ENCODE data around the gene DOCK7. TPM values are rescaled to one million over a fixed set of nuclear protein-coding genes. Genes with fewer than 3 reads are reported as not detected.
A peak's percentile ranks its signal among the peaks of the same experiment; 100 is the strongest.

DOCK7 gene
- total RNA-seq, 1 experiment from 2014 or later = 43.6 TPM

- no peaks in the 10 kb centered on the region for H3K9me3 ChIP-seq
- Mint-ChIP-seq H3K27me3 (ENCODE audit: insufficient read depth, unreplicated experiment) (no peaks in the 10 kb centered on the region), H3K4me1 (ENCODE audit: low read depth, unreplicated experiment) (no peaks in the 10 kb centered on the region), H3K36me3 (ENCODE audit: insufficient read depth, unreplicated experiment) (no peaks in the 10 kb centered on the region), H3K4me3 (ENCODE audit: unreplicated experiment) (no peak overlapping the region), H3K9me3 (ENCODE audit: unreplicated experiment) (no peaks in the 10 kb centered on the region), H3K27ac (ENCODE audit: unreplicated experiment) (no peak overlapping the region)
- no peak for DNase-seq
- no peak for TF ChIP-seq CTCF (IDR thresholded peaks at IDR 0.05; ENCODE audit: insufficient read depth in 1 of 2, low read depth in 1 of 2, low read length in 1 of 2, severe bottlenecking in 1 of 2, unreplicated experiment in 1 of 2)
- intact Hi-C loops (cut with micrococcal nuclease; ENCODE audit: unreplicated experiment) = no loop called here
- ChIA-PET CTCF (no interaction called here), POLR2A (no interaction called here)
- H3K4me1 ChIP-seq = no peaks in the 10 kb centered on the region
- no peaks in the 10 kb centered on the region for H3K36me3 ChIP-seq (ENCODE audit: control insufficient read depth, insufficient read depth, low read length)
- H3K27me3 ChIP-seq (replicated peaks; ENCODE audit: control insufficient read depth, insufficient read depth, low read length) = no peaks in the 10 kb centered on the region
- no TSS peak for BruUV-seq (replicated peaks)
- no peak overlapping the region for H3K4me3 ChIP-seq (ENCODE audit: low read depth, low read length)
Measured at GRCh38 chr1:62509028-62509427, 179.2 kb downstream of the DOCK7 start.

GRCh38 chr1:62508187-62508758 lies 179.9 kb downstream of the DOCK7 start:
- ChIA-PET POLR2A (no interaction called here), CTCF (interaction anchor here (0.5 to 1.2 kb wide), 6 partner anchors 67 to 243 kb away, joined by 3 to 6 read pairs (median 4); no protein-coding TSS in a partner anchor)
- peak in 1 of 2 experiments; percentile 15 for DNase-seq
- no peak overlapping the region for H3K4me3 Mint-ChIP-seq (ENCODE audit: unreplicated experiment)
- no TSS peak for BruUV-seq (replicated peaks)
- intact Hi-C loops (cut with micrococcal nuclease; ENCODE audit: unreplicated experiment) = loop anchor here (1.0 kb wide), 1 partner anchor 238 kb away; no protein-coding TSS in a partner anchor
- Histone ChIP-seq H3K36me3 (ENCODE audit: control insufficient read depth, insufficient read depth, low read length) (no peaks in the 10 kb centered on the region), H3K9me3 (no peaks in the 10 kb centered on the region), H3K4me1 (no peaks in the 10 kb centered on the region), H3K27me3 (replicated peaks; ENCODE audit: control insufficient read depth, insufficient read depth, low read length) (no peaks in the 10 kb centered on the region), H3K4me3 (ENCODE audit: low read depth, low read length) (no peak overlapping the region)
- peak; percentile 41 to 57 for TF ChIP-seq CTCF (IDR thresholded peaks at IDR 0.05; ENCODE audit: insufficient read depth in 1 of 2, low read depth in 1 of 2, low read length in 1 of 2, severe bottlenecking in 1 of 2, unreplicated experiment in 1 of 2)
- H3K27ac Mint-ChIP-seq (ENCODE audit: unreplicated experiment) = no peak overlapping the region
- H3K4me1 Mint-ChIP-seq (ENCODE audit: low read depth, unreplicated experiment) = no peaks in the 10 kb centered on the region
- no peaks in the 10 kb centered on the region for H3K27me3 Mint-ChIP-seq (ENCODE audit: insufficient read depth, unreplicated experiment)
- no peaks in the 10 kb centered on the region for H3K9me3 Mint-ChIP-seq (ENCODE audit: unreplicated experiment)
- H3K36me3 Mint-ChIP-seq (ENCODE audit: insufficient read depth, unreplicated experiment) = no peaks in the 10 kb centered on the region

- no peaks in the 10 kb centered on the region for H3K4me1 ChIP-seq
- H3K36me3 ChIP-seq (ENCODE audit: control insufficient read depth, insufficient read depth, low read length) = no peaks in the 10 kb centered on the region
- H3K4me3 Mint-ChIP-seq (ENCODE audit: unreplicated experiment) = no peak overlapping the region
- no peaks in the 10 kb centered on the region for H3K27me3 Mint-ChIP-seq (ENCODE audit: insufficient read depth, unreplicated experiment)
- POLR2A ChIA-PET = no interaction called here
- no peaks in the 10 kb centered on the region for H3K9me3 ChIP-seq
- no peak overlapping the region for H3K27ac Mint-ChIP-seq (ENCODE audit: unreplicated experiment)
- no peaks in the 10 kb centered on the region for H3K27me3 ChIP-seq (replicated peaks; ENCODE audit: control insufficient read depth, insufficient read depth, low read length)
- BruUV-seq (replicated peaks) = no TSS peak
- H3K4me3 ChIP-seq (ENCODE audit: low read depth, low read length) = no peak overlapping the region
- peaks cover 9% of the 10 kb centered on the region for H3K36me3 Mint-ChIP-seq (ENCODE audit: insufficient read depth, unreplicated experiment)
- CTCF ChIA-PET = no interaction called here
- intact Hi-C loops (cut with micrococcal nuclease; ENCODE audit: unreplicated experiment) = no loop called here
- DNase-seq = no peak
- no peaks in the 10 kb centered on the region for H3K4me1 Mint-ChIP-seq (ENCODE audit: low read depth, unreplicated experiment)
- no peak for TF ChIP-seq CTCF (IDR thresholded peaks at IDR 0.05; ENCODE audit: insufficient read depth in 1 of 2, low read depth in 1 of 2, low read length in 1 of 2, severe bottlenecking in 1 of 2, unreplicated experiment in 1 of 2)
- H3K9me3 Mint-ChIP-seq (ENCODE audit: unreplicated experiment) = no peaks in the 10 kb centered on the region
Measured at GRCh38 chr1:62500210-62500609, 188.0 kb downstream of the DOCK7 start.
